Adrenal gland (tissue), 12 donors: ENCODE measurements around the gene IQCE. TPM values are rescaled to one million over a fixed set of nuclear protein-coding genes. Genes with fewer than 3 reads are reported as not detected.
A peak's percentile ranks its signal among the peaks of the same experiment; 100 is the strongest.

ENCODE experiments used
- DNase-seq, 7 donors: peaks; one replicate each; pipeline ENCODE4 v3.0.0-alpha.2; 2019 to 2020
- H3K27ac ChIP-seq, 5 donors: fragments of 200-600 bp; sonication (generic) in 4 of 5; 1 replicate in 3 of 5; 2 replicates in 2 of 5; pipeline versions ENCODE4 v1.5.1 to v1.8.0; 2016 to 2020; ENCODE audit warnings: mild to moderate bottlenecking in 1 of 5
- H3K27me3 ChIP-seq: fragments of 200-600 bp; 2 replicates; pipeline ENCODE4 v1.8.0; 2021
- H3K36me3 ChIP-seq, 2 donors: fragments of 200-600 bp; replicated peaks in 1 of 2; 1 replicate in 1 of 2; 2 replicates in 1 of 2; pipeline versions ENCODE4 v1.5.1 to v1.8.0; 2018 to 2022
- H3K4me1 ChIP-seq, 2 donors: fragments of 200-600 bp; replicated peaks in 1 of 2; 1 replicate in 1 of 2; 2 replicates in 1 of 2; pipeline versions ENCODE4 v1.5.1 to v1.8.0; 2018 to 2021
- H3K4me3 ChIP-seq, 4 donors: fragments of 200-600 bp; sonication (generic) in 3 of 4; one replicate each; pipeline ENCODE4 v1.5.1; 2016 to 2018
- H3K9me3 ChIP-seq, 3 donors: fragments of 200-600 bp; sonication (generic) in 1 of 3; replicated peaks in 1 of 3; 1 replicate in 2 of 3; 2 replicates in 1 of 3; pipeline versions ENCODE4 v1.5.1 to v1.8.0; 2016 to 2021
- POLR2A ChIP-seq, 2 donors: fragments of 450-650 bp; IDR thresholded peaks; one replicate each; pipeline ENCODE4 v1.6.1; 2017; ENCODE audit warnings: antibody characterized with exemption in 2 of 2, mild to moderate bottlenecking in 2 of 2, moderate library complexity in 1 of 2
- WGBS, 4 donors: extraction: QIAGEN DNeasy Blood & Tissue Kit in 2 of 4; methylation state at CpG; one replicate each; pipeline versions ENCODE4 v1.1.5 to v1.1.7; 2013 to 2017; 5-methylcytosine and 5-hydroxymethylcytosine counted together
- intact Hi-C, 2 donors: fragments of 100-400 bp; cut with DNase I; formaldehyde crosslinking; loops; one replicate each; pipeline versions ENCODE4 v1.14.1 to v1.15.0; 2022 to 2023
- polyA plus RNA-seq, 3 donors: library from polyadenylated mRNA; stranded (reverse); fragments of 200-250 nt in 2 of 3; fragments of 350-450 nt in 1 of 3; fragmentation: Illumina TruSeq in 1 of 3; extraction: RNeasy Lipid Tissue Mini Kit (QIAGEN cat#74804) in 1 of 3; gene quantifications; one replicate each; pipeline ENCODE4 v1.2.3, GENCODE V29; 2013 to 2014
- total RNA-seq, 9 donors: library from RNA; depleted of rRNA in 4 of 9; stranded (reverse); fragments of >200 nt in 4 of 9; fragments of 120-200 nt in 1 of 9; fragmentation: NEBNext Ultra II Directional in 1 of 9; extraction: Animal tissue kit (Norgen Biotek cat#: 25700) in 1 of 9; gene quantifications; one replicate each; pipeline versions ENCODE4 v1.1.0 to v1.2.4, GENCODE V29; 2013 to 2023
- TF ChIP-seq, protein P1 (sequence below), 6 experiments: fragments of 450-650 bp in 4 of 6; fragments of 200-600 bp in 2 of 6; sonication (generic) in 1 of 6; IDR thresholded peaks; 1 replicate in 5 of 6; 2 replicates in 1 of 6; pipeline versions ENCODE4 v1.5.1 to v1.8.0; 2016 to 2021; ENCODE audit warnings: antibody characterized with exemption in 6 of 6, mild to moderate bottlenecking in 2 of 6, moderate library complexity in 1 of 6
- donor health status: healthy with polysubstance abuse.
- donor health status: Bipolar disorder and iron deficiency.
- donor health status: DM: yes; HTN: yes; CAD: no.
- donor health status: DM: no; HTN: no; CAD: no.
- donor health status: DM: no; HTN: no; CAD: no.
- donor health status: DM: yes; HTN: yes; CAD: no.

IQCE gene
- total and polyA plus RNA-seq, 12 donors, result 4.6 to 33.2 (median 13.8) TPM

GRCh38 chr7:2644562-2645273 lies 85.9 kb downstream of the IQCE start:
- Histone ChIP-seq H3K27ac (peak overlapping the region in 2 of 5 donors; percentile 42 to 45), H3K4me1 (peaks cover 28 to 45% of the 10 kb centered on the region in 2 donors), H3K27me3 (no peaks in the 10 kb centered on the region), H3K36me3 (peaks cover 0 to 21% of the 10 kb centered on the region in 2 donors), H3K9me3 (no peaks in the 10 kb centered on the region), H3K4me3 (no peak overlapping the region)
- no peak for TF ChIP-seq POLR2A (IDR thresholded peaks at IDR 0.05)
- TF ChIP-seq, protein P1, sequence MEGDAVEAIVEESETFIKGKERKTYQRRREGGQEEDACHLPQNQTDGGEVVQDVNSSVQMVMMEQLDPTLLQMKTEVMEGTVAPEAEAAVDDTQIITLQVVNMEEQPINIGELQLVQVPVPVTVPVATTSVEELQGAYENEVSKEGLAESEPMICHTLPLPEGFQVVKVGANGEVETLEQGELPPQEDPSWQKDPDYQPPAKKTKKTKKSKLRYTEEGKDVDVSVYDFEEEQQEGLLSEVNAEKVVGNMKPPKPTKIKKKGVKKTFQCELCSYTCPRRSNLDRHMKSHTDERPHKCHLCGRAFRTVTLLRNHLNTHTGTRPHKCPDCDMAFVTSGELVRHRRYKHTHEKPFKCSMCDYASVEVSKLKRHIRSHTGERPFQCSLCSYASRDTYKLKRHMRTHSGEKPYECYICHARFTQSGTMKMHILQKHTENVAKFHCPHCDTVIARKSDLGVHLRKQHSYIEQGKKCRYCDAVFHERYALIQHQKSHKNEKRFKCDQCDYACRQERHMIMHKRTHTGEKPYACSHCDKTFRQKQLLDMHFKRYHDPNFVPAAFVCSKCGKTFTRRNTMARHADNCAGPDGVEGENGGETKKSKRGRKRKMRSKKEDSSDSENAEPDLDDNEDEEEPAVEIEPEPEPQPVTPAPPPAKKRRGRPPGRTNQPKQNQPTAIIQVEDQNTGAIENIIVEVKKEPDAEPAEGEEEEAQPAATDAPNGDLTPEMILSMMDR (IDR thresholded peaks at IDR 0.05), result no peak
- peak in 1 of 7 donors; percentile 52 for DNase-seq
- WGBS, 4 donors, result 71 to 77% (median 74%) methylated on average over 3 to 18 of the region's 18 CpGs; no CpG with 5 or more reads in 1 of the 4 donors
- intact Hi-C loops, result no loop called here

GRCh38 chr7:2645274-2645868 lies 86.6 kb downstream of the IQCE start:
- 49 to 73% (median 59%) methylated on average over 6 to 14 of the region's 14 CpGs for WGBS, 4 donors
- H3K27ac ChIP-seq, result peak overlapping the region in 2 of 5 donors; percentile 42 to 45
- no peak overlapping the region for H3K4me3 ChIP-seq
- H3K27me3 ChIP-seq, result no peaks in the 10 kb centered on the region
- intact Hi-C loops, result no loop called here
- H3K4me1 ChIP-seq, result peaks cover 21 to 39% of the 10 kb centered on the region in 2 donors
- TF ChIP-seq, protein P1 (IDR thresholded peaks at IDR 0.05), result no peak
- peaks cover 0 to 23% of the 10 kb centered on the region in 2 donors for H3K36me3 ChIP-seq
- no peak for DNase-seq
- H3K9me3 ChIP-seq, result no peaks in the 10 kb centered on the region

- Histone ChIP-seq H3K4me3 (no peak overlapping the region), H3K36me3 (peaks cover 0 to 24% of the 10 kb centered on the region in 2 donors), H3K9me3 (no peaks in the 10 kb centered on the region), H3K27me3 (no peaks in the 10 kb centered on the region), H3K4me1 (peaks cover 12 to 30% of the 10 kb centered on the region in 2 donors), H3K27ac (no peak overlapping the region)
- TF ChIP-seq, protein P1 (IDR thresholded peaks at IDR 0.05), result no peak
- TF ChIP-seq POLR2A (IDR thresholded peaks at IDR 0.05), result no peak
- intact Hi-C loops, result no loop called here
- 84 to 96% (median 88%) methylated on average over 8 to 10 of the region's 10 CpGs for WGBS, 4 donors
- no peak for DNase-seq
These were observed 87.5 kb downstream of the IQCE start for GRCh38 chr7:2646336-2646679.

GRCh38 chr7:2646680-2647571 lies 88.1 kb downstream of the IQCE start:
- DNase-seq, result peak in 1 of 7 donors; percentile 19
- TF ChIP-seq, protein P1 (IDR thresholded peaks at IDR 0.05), result no peak
- no peak for TF ChIP-seq POLR2A (IDR thresholded peaks at IDR 0.05)
- no peak overlapping the region for H3K4me3 ChIP-seq
- peaks cover 0 to 31% of the 10 kb centered on the region in 2 donors for H3K36me3 ChIP-seq
- no peak overlapping the region for H3K27ac ChIP-seq
- no peaks in the 10 kb centered on the region for H3K9me3 ChIP-seq
- peaks cover 6 to 23% of the 10 kb centered on the region in 2 donors for H3K4me1 ChIP-seq
- intact Hi-C loops, result no loop called here
- H3K27me3 ChIP-seq, result no peaks in the 10 kb centered on the region
- 83 to 90% (median 84%) methylated on average over 2 to 73 of the region's 73 CpGs for WGBS, 4 donors
